ENCODE results near the gene SSC5D. TPM values are rescaled to one million over a fixed set of nuclear protein-coding genes. Genes with fewer than 3 reads are reported as not detected.

SSC5D gene
- total RNA-seq, 1 donor from 2014 or later: 46.8 TPM

GRCh38 chr19:55483706-55484592 is 4.3 kb upstream of the SSC5D start:
- DNase-seq (ENCODE audit: low read depth): no peak
- H3K27me3 Mint-ChIP-seq (ENCODE audit: low read depth, unreplicated experiment): no peaks in the 10 kb centered on the region
- Histone ChIP-seq H2AFZ (ENCODE audit: low read depth, low read length) (no peak overlapping the region), H3K27ac (ENCODE audit: low read depth, low read length) (peak overlapping the region; percentile 82), H3K27me3 (ENCODE audit: insufficient read depth, low read length) (no peaks in the 10 kb centered on the region), H3K79me2 (ENCODE audit: insufficient read depth, low read length) (peaks cover 37% of the 10 kb centered on the region), H3K4me1 (ENCODE audit: insufficient read depth, low read length) (peaks cover 41% of the 10 kb centered on the region), H3K4me3 (ENCODE audit: insufficient read depth, low read depth, low read length) (peak overlapping the region; percentile 71), H3K9ac (ENCODE audit: low read length) (peak overlapping the region; percentile 82), H4K20me1 (ENCODE audit: insufficient read depth, low read length) (peaks cover 9% of the 10 kb centered on the region), H3K36me3 (ENCODE audit: insufficient read depth, low read length) (no peaks in the 10 kb centered on the region), H3K4me2 (ENCODE audit: low read length) (peak overlapping the region; percentile 96), H3K9me3 (ENCODE audit: insufficient read depth, low read depth, low read length) (no peaks in the 10 kb centered on the region)
- peaks cover 2% of the 10 kb centered on the region for H3K36me3 Mint-ChIP-seq (ENCODE audit: low read depth, unreplicated experiment)
- H3K27ac Mint-ChIP-seq (ENCODE audit: unreplicated experiment): no peak overlapping the region
- no peak for FAIRE-seq
- peak overlapping the region; percentile 69 for H3K4me3 Mint-ChIP-seq (ENCODE audit: unreplicated experiment)
- H3K4me1 Mint-ChIP-seq (ENCODE audit: low read depth, unreplicated experiment): peaks cover 14% of the 10 kb centered on the region
- TF ChIP-seq EZH2 (IDR thresholded peaks at IDR 0.05; ENCODE audit: insufficient read depth, low read length) (no peak), CTCF (IDR thresholded peaks at IDR 0.05; ENCODE audit: insufficient read depth, low read depth, low read length) (no peak)
- H3K9me3 Mint-ChIP-seq (ENCODE audit: unreplicated experiment): no peaks in the 10 kb centered on the region

GRCh38 chr19:55484593-55485438 is 3.4 kb upstream of the SSC5D start, which contains the start of gene NAT14:
NAT14 (plus strand) TSS chr19:55485188; CDS start chr19:55485709, 521 bp downstream.
- Histone ChIP-seq H2AFZ (ENCODE audit: low read depth, low read length) (peak within 1 kb of the TSS; percentile 81), H3K4me2 (ENCODE audit: low read length) (peak within 1 kb of the TSS; percentile 96), H3K27ac (ENCODE audit: low read depth, low read length) (peak within 1 kb of the TSS; percentile 91), H3K79me2 (ENCODE audit: insufficient read depth, low read length) (peaks cover 28% of the 10 kb centered on the region), H3K9ac (ENCODE audit: low read length) (peak within 1 kb of the TSS; percentile 82), H3K9me3 (ENCODE audit: insufficient read depth, low read depth, low read length) (no peaks in the 10 kb centered on the region), H4K20me1 (ENCODE audit: insufficient read depth, low read length) (peaks cover 2% of the 10 kb centered on the region), H3K27me3 (ENCODE audit: insufficient read depth, low read length) (no peaks in the 10 kb centered on the region), H3K4me1 (ENCODE audit: insufficient read depth, low read length) (peaks cover 49% of the 10 kb centered on the region), H3K36me3 (ENCODE audit: insufficient read depth, low read length) (no peaks in the 10 kb centered on the region), H3K4me3 (ENCODE audit: insufficient read depth, low read depth, low read length) (peak within 1 kb of the TSS; percentile 71)
- Mint-ChIP-seq H3K4me3 (ENCODE audit: unreplicated experiment) (peak within 1 kb of the TSS; percentile 87), H3K9me3 (ENCODE audit: unreplicated experiment) (no peaks in the 10 kb centered on the region), H3K4me1 (ENCODE audit: low read depth, unreplicated experiment) (peaks cover 14% of the 10 kb centered on the region), H3K36me3 (ENCODE audit: low read depth, unreplicated experiment) (peaks cover 2% of the 10 kb centered on the region), H3K27me3 (ENCODE audit: low read depth, unreplicated experiment) (no peaks in the 10 kb centered on the region), H3K27ac (ENCODE audit: unreplicated experiment) (peak within 1 kb of the TSS; percentile 91)
- DNase-seq (ENCODE audit: low read depth) (no peak), FAIRE-seq (no peak)
- TF ChIP-seq EZH2 (IDR thresholded peaks at IDR 0.05; ENCODE audit: insufficient read depth, low read length) (no peak), CTCF (IDR thresholded peaks at IDR 0.05; ENCODE audit: insufficient read depth, low read depth, low read length) (no peak)
